Colonic mucosa (tissue), 4 donors: ENCODE results near the gene ZSWIM6. TPM values are rescaled to one million over a fixed set of nuclear protein-coding genes. Genes with fewer than 3 reads are reported as not detected.

Source experiments
- DNase-seq: peaks from one replicate; pipeline ENCODE4 v3.0.0-alpha.2; 2020
- H3K27ac ChIP-seq: fragments of 200-600 bp; one replicate; pipeline ENCODE4 v1.8.0; 2021
- H3K27me3 ChIP-seq: fragments of 200-600 bp; one replicate; pipeline ENCODE4 v1.8.0; 2021
- H3K36me3 ChIP-seq: fragments of 200-600 bp; one replicate; pipeline ENCODE4 v1.8.0; 2021
- H3K4me1 ChIP-seq: fragments of 200-600 bp; one replicate; pipeline ENCODE4 v1.8.0; 2021; ENCODE audit warnings: mild to moderate bottlenecking
- H3K4me3 ChIP-seq: fragments of 200-600 bp; one replicate; pipeline ENCODE4 v1.8.0; 2021
- H3K9ac ChIP-seq, 2 donors: one replicate each; pipeline ENCODE4 v1.7.0; 2013; ENCODE audit warnings: control low read depth in 2 of 2, low read depth in 2 of 2, low read length in 2 of 2
- H3K9me3 ChIP-seq: fragments of 200-600 bp; one replicate; pipeline ENCODE4 v1.8.0; 2021
- CTCF ChIP-seq: fragments of 200-600 bp; IDR thresholded peaks from one replicate; pipeline ENCODE4 v1.8.0; 2022; ENCODE audit warnings: antibody characterized with exemption, mild to moderate bottlenecking
- intact Hi-C: fragments of 100-400 bp; cut with DNase I; formaldehyde crosslinking; loops from one replicate; pipeline ENCODE4 v1.14.1; 2022
- total RNA-seq, 2 donors: library from RNA; stranded (reverse); fragmentation: NEBNext Ultra II Directional in 1 of 2; extraction: Animal tissue kit (Norgen Biotek cat#: 25700) in 1 of 2; gene quantifications; one replicate each; pipeline ENCODE4 v1.2.1, GENCODE V29; 2021
- donor health status: healthy.
- donor health status: DM: no; HTN: no; CAD: no.
- donor health status: DM: no; HTN: no; CAD: no.

ZSWIM6 gene
- total RNA-seq, 2 donors from 2014 or later = 16.4 to 24.5 TPM

DNA sequence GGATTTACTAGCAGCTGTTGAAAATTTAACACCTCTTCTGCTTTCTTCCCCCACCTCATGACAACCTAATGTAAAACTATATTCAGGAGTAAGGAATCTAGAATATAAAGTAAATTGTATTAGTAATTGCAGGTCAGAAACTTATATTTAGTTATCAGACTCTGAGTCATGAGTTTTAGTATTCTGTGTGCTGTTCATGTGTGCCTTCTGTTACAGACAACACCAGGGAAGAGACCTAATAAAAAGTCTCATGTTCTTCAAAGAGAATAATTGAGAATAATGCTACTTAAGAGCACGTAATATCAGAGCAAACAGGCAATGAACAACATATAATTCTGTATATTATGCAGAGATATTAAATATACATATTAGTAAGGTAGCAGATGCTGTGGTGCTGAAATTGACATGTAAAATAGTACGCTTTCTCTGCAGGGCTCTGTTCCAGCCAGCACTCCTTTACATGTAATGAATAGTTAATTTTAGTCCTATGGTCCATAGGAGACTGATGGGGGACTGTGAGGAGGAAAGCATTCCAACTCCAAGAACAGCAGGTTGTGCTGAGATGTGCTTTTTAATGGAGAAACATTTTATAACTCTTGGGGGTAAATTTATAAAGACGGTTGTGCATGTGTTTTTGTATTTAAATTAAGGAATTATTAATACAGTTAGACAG lies 106.4 kb downstream of the ZSWIM6 start:
- Histone ChIP-seq H3K9ac (no peak overlapping the region), H3K4me1 (no peaks in the 10 kb centered on the region), H3K4me3 (no peak overlapping the region), H3K9me3 (peaks cover 6% of the 10 kb centered on the region), H3K36me3 (no peaks in the 10 kb centered on the region), H3K27me3 (no peaks in the 10 kb centered on the region), H3K27ac (no peak overlapping the region)
- intact Hi-C loops = no loop called here
- no peak for DNase-seq
- TF ChIP-seq CTCF = no peak

- Histone ChIP-seq H3K27ac (no peak overlapping the region), H3K9ac (no peak overlapping the region), H3K4me1 (no peaks in the 10 kb centered on the region), H3K36me3 (no peaks in the 10 kb centered on the region), H3K9me3 (peaks cover 6% of the 10 kb centered on the region), H3K27me3 (no peaks in the 10 kb centered on the region), H3K4me3 (no peak overlapping the region)
- no peak for TF ChIP-seq CTCF
- intact Hi-C loops = no loop called here
- DNase-seq = no peak
Observed at GRCh38 chr5:61440086-61440485, 108.0 kb downstream of the ZSWIM6 start.

DNA sequence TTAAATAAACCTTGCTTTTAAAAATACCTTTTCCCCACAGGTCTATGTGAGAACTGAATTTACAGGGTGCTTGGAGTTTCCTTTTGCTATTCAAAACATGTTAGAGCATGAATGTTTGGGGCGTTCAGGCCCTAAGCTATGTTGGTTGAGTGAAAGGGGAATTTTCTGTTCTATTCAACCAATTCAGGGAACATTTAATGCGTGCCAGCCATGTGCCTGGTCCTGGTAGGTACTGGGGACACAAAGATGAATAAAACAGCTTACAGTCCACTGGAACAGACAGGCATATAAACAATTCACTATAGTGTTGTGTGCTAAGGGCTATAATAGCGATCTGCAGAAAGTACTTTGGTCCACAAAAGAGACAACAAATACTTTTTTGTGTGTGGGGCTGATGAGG lies 108.5 kb downstream of the ZSWIM6 start:
- H3K27me3 ChIP-seq = no peaks in the 10 kb centered on the region
- H3K9me3 ChIP-seq = peaks cover 6% of the 10 kb centered on the region
- intact Hi-C loops = no loop called here
- H3K9ac ChIP-seq = no peak overlapping the region
- H3K4me1 ChIP-seq = no peaks in the 10 kb centered on the region
- H3K36me3 ChIP-seq = no peaks in the 10 kb centered on the region
- no peak overlapping the region for H3K27ac ChIP-seq
- DNase-seq = no peak
- H3K4me3 ChIP-seq = no peak overlapping the region
- no peak for TF ChIP-seq CTCF

GRCh38 chr5:61441742-61442141 lies 109.7 kb downstream of the ZSWIM6 start:
- DNase-seq = no peak
- no peak overlapping the region for H3K27ac ChIP-seq
- TF ChIP-seq CTCF = no peak
- no peaks in the 10 kb centered on the region for H3K27me3 ChIP-seq
- no peak overlapping the region for H3K4me3 ChIP-seq
- peaks cover 6% of the 10 kb centered on the region for H3K9me3 ChIP-seq
- no peak overlapping the region for H3K9ac ChIP-seq
- intact Hi-C loops = no loop called here
- H3K4me1 ChIP-seq = no peaks in the 10 kb centered on the region
- H3K36me3 ChIP-seq = no peaks in the 10 kb centered on the region

GRCh38 chr5:61447780-61448495 lies 115.9 kb downstream of the ZSWIM6 start:
- Histone ChIP-seq H3K27me3 (no peaks in the 10 kb centered on the region), H3K4me3 (no peak overlapping the region), H3K27ac (no peak overlapping the region), H3K9ac (no peak overlapping the region), H3K4me1 (no peaks in the 10 kb centered on the region), H3K9me3 (no peaks in the 10 kb centered on the region), H3K36me3 (no peaks in the 10 kb centered on the region)
- no peak for DNase-seq
- no peak for TF ChIP-seq CTCF
- intact Hi-C loops = no loop called here
